ENCODE data around the gene TPST2.

Gene TPST2

GRCh38 chr22:26512149-26512793 lies 77.7 kb downstream of the TPST2 start, which contains the start of gene TFIP11:
Gene TFIP11 (minus strand): TSS chr22:26512473. CDS start chr22:26510272, 2,201 bp downstream.
- peak; percentile 96 for ATAC-seq (ENCODE audit: insufficient read depth, low read depth)
- peak within 1 kb of the TSS; percentile 90 for H2AFZ ChIP-seq (ENCODE audit: low read depth, low read length)
- H3K27ac ChIP-seq (ENCODE audit: low read length): peak within 1 kb of the TSS; percentile 87
- peaks cover 34% of the 10 kb centered on the region for H3K36me3 ChIP-seq (ENCODE audit: insufficient read depth, low read length)
- DNase-seq: peak; percentile 89
- H3K4me2 ChIP-seq (ENCODE audit: insufficient read depth, low read length): peak within 1 kb of the TSS; percentile 100
- H3K79me2 ChIP-seq (ENCODE audit: insufficient read depth, low read length): peaks cover 43% of the 10 kb centered on the region
- H3K4me1 ChIP-seq (ENCODE audit: insufficient read depth, low read length): peaks cover 29% of the 10 kb centered on the region
- peak within 1 kb of the TSS; percentile 89 to 96 for H3K4me3 ChIP-seq (ENCODE audit: low read depth in 1 of 2, low read length in 2 of 2)
- peak within 1 kb of the TSS; percentile 73 for H3K9ac ChIP-seq (ENCODE audit: low read depth, low read length)
- no peak for TF ChIP-seq EZH2 (IDR thresholded peaks at IDR 0.05; ENCODE audit: borderline replicate concordance, low read depth, low read length, severe bottlenecking)
- no peak for TF ChIP-seq CTCF (IDR thresholded peaks at IDR 0.05; ENCODE audit: borderline replicate concordance, extremely low read depth, low read length, poor library complexity, severe bottlenecking)
- peaks cover 8% of the 10 kb centered on the region; the same call in 1 of the 2 replicates for H4K20me1 ChIP-seq (ENCODE audit: insufficient read depth, low read length)
- H3K9me3 ChIP-seq (ENCODE audit: insufficient read depth, low read length, severe bottlenecking): no peaks in the 10 kb centered on the region
- no peaks in the 10 kb centered on the region for H3K27me3 ChIP-seq (ENCODE audit: insufficient read depth, low read length, poor library complexity)

- H3K27me3 ChIP-seq (ENCODE audit: insufficient read depth, low read length, poor library complexity): no peaks in the 10 kb centered on the region
- H4K20me1 ChIP-seq (ENCODE audit: insufficient read depth, low read length): peaks cover 8% of the 10 kb centered on the region; the same call in 1 of the 2 replicates
- H3K4me2 ChIP-seq (ENCODE audit: insufficient read depth, low read length): no peak overlapping the region
- H2AFZ ChIP-seq (ENCODE audit: low read depth, low read length): no peak overlapping the region
- peaks cover 47% of the 10 kb centered on the region for H3K4me1 ChIP-seq (ENCODE audit: insufficient read depth, low read length)
- no peak overlapping the region for H3K4me3 ChIP-seq (ENCODE audit: low read depth in 1 of 2, low read length in 2 of 2)
- DNase-seq: no peak
- TF ChIP-seq CTCF (IDR thresholded peaks at IDR 0.05; ENCODE audit: borderline replicate concordance, extremely low read depth, low read length, poor library complexity, severe bottlenecking) (no peak), EZH2 (IDR thresholded peaks at IDR 0.05; ENCODE audit: borderline replicate concordance, low read depth, low read length, severe bottlenecking) (no peak)
- no peak overlapping the region for H3K27ac ChIP-seq (ENCODE audit: low read length)
- H3K36me3 ChIP-seq (ENCODE audit: insufficient read depth, low read length): peaks cover 69% of the 10 kb centered on the region
- ATAC-seq (ENCODE audit: insufficient read depth, low read depth): no peak
- peaks cover 38% of the 10 kb centered on the region for H3K79me2 ChIP-seq (ENCODE audit: insufficient read depth, low read length)
- no peaks in the 10 kb centered on the region for H3K9me3 ChIP-seq (ENCODE audit: insufficient read depth, low read length, severe bottlenecking)
- H3K9ac ChIP-seq (ENCODE audit: low read depth, low read length): no peak overlapping the region
Measured at GRCh38 chr22:26508148-26508547, 81.8 kb downstream of the TPST2 start.

GRCh38 chr22:26503758-26504157 lies 86.2 kb downstream of the TPST2 start:
- Histone ChIP-seq H4K20me1 (ENCODE audit: insufficient read depth, low read length) (no peaks in the 10 kb centered on the region), H3K4me3 (ENCODE audit: low read depth in 1 of 2, low read length in 2 of 2) (peak overlapping the region in 1 of 2 experiments; percentile 10; a peak in 2 of 4 replicates), H2AFZ (ENCODE audit: low read depth, low read length) (peak overlapping the region; percentile 42; the same call in 1 of the 2 replicates), H3K36me3 (ENCODE audit: insufficient read depth, low read length) (peaks cover 86% of the 10 kb centered on the region), H3K9ac (ENCODE audit: low read depth, low read length) (peak overlapping the region; percentile 34), H3K4me1 (ENCODE audit: insufficient read depth, low read length) (peaks cover 37% of the 10 kb centered on the region), H3K27me3 (ENCODE audit: insufficient read depth, low read length, poor library complexity) (no peaks in the 10 kb centered on the region), H3K9me3 (ENCODE audit: insufficient read depth, low read length, severe bottlenecking) (no peaks in the 10 kb centered on the region), H3K79me2 (ENCODE audit: insufficient read depth, low read length) (0 out of 2 replicates have a peak, but pooled peaks cover 3% of the 10 kb centered on the region), H3K27ac (ENCODE audit: low read length) (peak overlapping the region; percentile 88), H3K4me2 (ENCODE audit: insufficient read depth, low read length) (peak overlapping the region; percentile 48)
- ATAC-seq (ENCODE audit: insufficient read depth, low read depth) (no peak), DNase-seq (no peak)
- TF ChIP-seq CTCF (IDR thresholded peaks at IDR 0.05; ENCODE audit: borderline replicate concordance, extremely low read depth, low read length, poor library complexity, severe bottlenecking) (no peak), EZH2 (IDR thresholded peaks at IDR 0.05; ENCODE audit: borderline replicate concordance, low read depth, low read length, severe bottlenecking) (no peak)
